OCI-LY7 (cell line): ENCODE measurements around the gene CDK17.

Experiments used
- EZH2phosphoT487 ChIP-seq: fragments of 200-600 bp; sonication (generic); IDR thresholded peaks from 2 replicates; pipeline ENCODE4 v1.6.1; 2018; ENCODE audit warnings: low read depth, borderline replicate concordance, mild to moderate bottlenecking, mixed run types, antibody characterized with exemption, low read length, moderate library complexity, mixed read lengths
- TF ChIP-seq, protein P1 (sequence below): fragments of 200-600 bp; sonication (generic); conservative IDR thresholded peaks from 2 replicates; pipeline ENCODE4 v1.5.1; 2014; ENCODE audit warnings: mild to moderate bottlenecking, antibody characterized with exemption, low read length, moderate library complexity, mixed read lengths

DNA sequence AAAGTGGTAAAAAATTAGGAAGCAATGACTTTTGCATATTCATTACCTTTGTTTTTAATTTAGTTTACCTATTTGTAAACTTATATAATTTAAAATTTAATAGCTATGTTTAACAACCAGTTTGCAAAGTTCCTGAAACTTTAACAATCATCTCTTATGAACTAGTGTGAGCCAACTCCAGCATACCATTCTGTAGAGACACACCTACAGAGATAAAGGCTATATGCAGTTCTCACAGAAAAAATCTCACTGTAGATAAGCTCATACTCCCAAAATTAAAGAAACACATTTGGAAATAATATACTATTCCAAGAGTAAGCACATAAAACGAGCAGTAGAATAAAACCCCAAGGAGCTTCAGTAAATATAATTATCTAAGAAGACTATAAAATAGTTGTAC is 77.5 kb downstream of the CDK17 start:
- TF ChIP-seq, protein P1, sequence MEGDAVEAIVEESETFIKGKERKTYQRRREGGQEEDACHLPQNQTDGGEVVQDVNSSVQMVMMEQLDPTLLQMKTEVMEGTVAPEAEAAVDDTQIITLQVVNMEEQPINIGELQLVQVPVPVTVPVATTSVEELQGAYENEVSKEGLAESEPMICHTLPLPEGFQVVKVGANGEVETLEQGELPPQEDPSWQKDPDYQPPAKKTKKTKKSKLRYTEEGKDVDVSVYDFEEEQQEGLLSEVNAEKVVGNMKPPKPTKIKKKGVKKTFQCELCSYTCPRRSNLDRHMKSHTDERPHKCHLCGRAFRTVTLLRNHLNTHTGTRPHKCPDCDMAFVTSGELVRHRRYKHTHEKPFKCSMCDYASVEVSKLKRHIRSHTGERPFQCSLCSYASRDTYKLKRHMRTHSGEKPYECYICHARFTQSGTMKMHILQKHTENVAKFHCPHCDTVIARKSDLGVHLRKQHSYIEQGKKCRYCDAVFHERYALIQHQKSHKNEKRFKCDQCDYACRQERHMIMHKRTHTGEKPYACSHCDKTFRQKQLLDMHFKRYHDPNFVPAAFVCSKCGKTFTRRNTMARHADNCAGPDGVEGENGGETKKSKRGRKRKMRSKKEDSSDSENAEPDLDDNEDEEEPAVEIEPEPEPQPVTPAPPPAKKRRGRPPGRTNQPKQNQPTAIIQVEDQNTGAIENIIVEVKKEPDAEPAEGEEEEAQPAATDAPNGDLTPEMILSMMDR, result no peak
- no peak for TF ChIP-seq EZH2phosphoT487
